ENCODE measurements around the gene FTSJ1. TPM values are rescaled to one million over a fixed set of nuclear protein-coding genes. Genes with fewer than 3 reads are reported as not detected.

FTSJ1 gene
- total and polyA plus RNA-seq, 2 donors (not counting 1 experiment from before 2014, with no cell fraction given), result 36.6 to 55.8 TPM

DNA sequence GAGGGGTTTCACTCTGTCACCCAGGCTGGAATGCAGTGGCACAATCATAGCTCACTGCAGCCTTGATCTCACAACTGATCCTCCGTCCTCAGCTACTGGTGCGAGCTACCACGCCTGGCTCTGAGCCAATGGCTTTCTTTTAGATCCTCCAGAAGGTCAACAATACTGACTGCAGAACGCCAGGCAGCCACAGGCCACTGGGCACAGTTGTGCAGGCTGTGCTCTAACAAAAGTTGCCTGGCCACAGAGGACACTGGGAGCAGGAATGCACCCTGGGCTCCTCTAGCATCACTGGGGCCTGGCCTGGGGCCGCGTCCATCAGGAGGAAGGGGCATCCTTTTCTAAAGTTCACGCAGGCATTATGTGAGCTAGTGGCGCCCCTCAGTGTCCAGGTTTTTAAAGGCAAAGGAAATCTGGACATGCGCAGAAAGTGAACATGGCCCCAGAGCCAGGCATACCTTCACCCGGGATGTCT lies 17.9 kb downstream of the FTSJ1 start:
- CTCF ChIA-PET, result interaction anchor here (2.9 kb wide), 1 partner anchor 662 kb away, joined by 17 read pairs; no protein-coding TSS in a partner anchor
- Histone ChIP-seq H3K79me2 (ENCODE audit: control insufficient read depth, insufficient read depth, low read length) (no peaks in the 10 kb centered on the region), H3K4me1 (ENCODE audit: control insufficient read depth in 2 of 2, insufficient read depth in 2 of 2, low read length in 2 of 2) (no peaks in the 10 kb centered on the region), H2AFZ (ENCODE audit: insufficient read depth, low read depth, low read length, poor library complexity, severe bottlenecking) (no peak overlapping the region), H3K36me3 (replicated peaks in 1 of 2; ENCODE audit: control extremely low read depth in 1 of 2, control insufficient read depth in 1 of 2, extremely low read depth in 1 of 2, insufficient read depth in 2 of 2, low read length in 1 of 2) (no peaks in the 10 kb centered on the region), H4K20me1 (ENCODE audit: control insufficient read depth, insufficient read depth, low read length, poor library complexity, severe bottlenecking) (no peaks in the 10 kb centered on the region), H3K4me2 (replicated peaks; ENCODE audit: low read depth, low read length, poor library complexity, severe bottlenecking) (no peak overlapping the region), H3K27me3 (replicated peaks in 1 of 4; ENCODE audit: control extremely low read depth in 1 of 4, control insufficient read depth in 3 of 4, insufficient read depth in 4 of 4, low read length in 3 of 4) (peaks cover 0 to 2% (median 0%) of the 10 kb centered on the region in 4 experiments), H3K9me3 (ENCODE audit: control extremely low read depth in 1 of 3, control insufficient read depth in 2 of 3, insufficient read depth in 1 of 3, low read length in 2 of 3) (no peaks in the 10 kb centered on the region), H3K27ac (ENCODE audit: low read length in 2 of 2) (no peak overlapping the region), H3K9ac (ENCODE audit: low read length) (no peak overlapping the region), H3K4me3 (ENCODE audit: control extremely low read depth in 1 of 5, extremely low read depth in 1 of 5, insufficient read depth in 1 of 5, low read depth in 2 of 5, low read length in 4 of 5) (no peak overlapping the region)
- DNase-seq, result no peak
- no peak for ATAC-seq (ENCODE audit: low read depth)
- Mint-ChIP-seq H3K4me1 (no peaks in the 10 kb centered on the region), H3K9me3 (ENCODE audit: insufficient read depth) (no peaks in the 10 kb centered on the region), H3K27me3 (peaks cover 4% of the 10 kb centered on the region), H3K27ac (no peak overlapping the region), H3K4me3 (no peak overlapping the region)
- POLR2A ChIA-PET, result no interaction called here
- TF ChIP-seq, protein P1, sequence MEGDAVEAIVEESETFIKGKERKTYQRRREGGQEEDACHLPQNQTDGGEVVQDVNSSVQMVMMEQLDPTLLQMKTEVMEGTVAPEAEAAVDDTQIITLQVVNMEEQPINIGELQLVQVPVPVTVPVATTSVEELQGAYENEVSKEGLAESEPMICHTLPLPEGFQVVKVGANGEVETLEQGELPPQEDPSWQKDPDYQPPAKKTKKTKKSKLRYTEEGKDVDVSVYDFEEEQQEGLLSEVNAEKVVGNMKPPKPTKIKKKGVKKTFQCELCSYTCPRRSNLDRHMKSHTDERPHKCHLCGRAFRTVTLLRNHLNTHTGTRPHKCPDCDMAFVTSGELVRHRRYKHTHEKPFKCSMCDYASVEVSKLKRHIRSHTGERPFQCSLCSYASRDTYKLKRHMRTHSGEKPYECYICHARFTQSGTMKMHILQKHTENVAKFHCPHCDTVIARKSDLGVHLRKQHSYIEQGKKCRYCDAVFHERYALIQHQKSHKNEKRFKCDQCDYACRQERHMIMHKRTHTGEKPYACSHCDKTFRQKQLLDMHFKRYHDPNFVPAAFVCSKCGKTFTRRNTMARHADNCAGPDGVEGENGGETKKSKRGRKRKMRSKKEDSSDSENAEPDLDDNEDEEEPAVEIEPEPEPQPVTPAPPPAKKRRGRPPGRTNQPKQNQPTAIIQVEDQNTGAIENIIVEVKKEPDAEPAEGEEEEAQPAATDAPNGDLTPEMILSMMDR (IDR thresholded peaks at IDR 0.05), result no peak
- no peak for TF ChIP-seq EZH2 (IDR thresholded peaks at IDR 0.05; ENCODE audit: borderline replicate concordance, insufficient read depth, low read depth, low read length, poor library complexity, severe bottlenecking)
- intact Hi-C loops (cut with micrococcal nuclease), result no loop called here
- WGBS (ENCODE audit: insufficient coverage), result 75% methylated on average over 7 of the region's 10 CpGs

DNA sequence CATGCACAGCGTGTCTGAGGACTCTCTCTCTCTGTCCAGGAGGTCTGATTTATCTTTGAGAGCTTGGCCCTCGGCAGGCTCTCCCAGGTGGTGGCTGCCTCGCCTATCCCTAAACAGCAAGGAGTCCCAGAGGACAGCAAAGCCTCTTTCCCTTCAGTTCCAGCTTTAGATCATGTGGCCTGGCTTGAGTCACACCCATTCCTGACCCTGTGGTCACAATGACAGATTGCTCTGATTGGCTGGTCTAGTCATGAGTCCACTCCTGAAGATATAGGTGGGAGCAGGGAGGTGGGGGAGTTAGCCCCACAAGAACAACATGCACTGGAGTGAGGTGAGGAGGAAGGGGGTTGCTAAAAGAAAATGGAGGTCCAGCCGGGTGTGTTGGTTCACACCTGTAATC lies 20.7 kb downstream of the FTSJ1 start:
- no peak overlapping the region for H3K4me3 Mint-ChIP-seq
- Histone ChIP-seq H3K4me3 (ENCODE audit: control extremely low read depth in 1 of 5, extremely low read depth in 1 of 5, insufficient read depth in 1 of 5, low read depth in 2 of 5, low read length in 4 of 5) (no peak overlapping the region), H3K4me1 (ENCODE audit: control insufficient read depth in 2 of 2, insufficient read depth in 2 of 2, low read length in 2 of 2) (no peaks in the 10 kb centered on the region), H3K9me3 (ENCODE audit: control extremely low read depth in 1 of 3, control insufficient read depth in 2 of 3, insufficient read depth in 1 of 3, low read length in 2 of 3) (no peaks in the 10 kb centered on the region), H3K4me2 (replicated peaks; ENCODE audit: low read depth, low read length, poor library complexity, severe bottlenecking) (no peak overlapping the region), H3K79me2 (ENCODE audit: control insufficient read depth, insufficient read depth, low read length) (no peaks in the 10 kb centered on the region), H3K9ac (ENCODE audit: low read length) (no peak overlapping the region), H3K36me3 (replicated peaks in 1 of 2; ENCODE audit: control extremely low read depth in 1 of 2, control insufficient read depth in 1 of 2, extremely low read depth in 1 of 2, insufficient read depth in 2 of 2, low read length in 1 of 2) (no peaks in the 10 kb centered on the region), H3K27me3 (replicated peaks in 1 of 4; ENCODE audit: control extremely low read depth in 1 of 4, control insufficient read depth in 3 of 4, insufficient read depth in 4 of 4, low read length in 3 of 4) (peaks cover 0 to 2% (median 0%) of the 10 kb centered on the region in 4 experiments), H3K27ac (ENCODE audit: low read length in 2 of 2) (no peak overlapping the region), H2AFZ (ENCODE audit: insufficient read depth, low read depth, low read length, poor library complexity, severe bottlenecking) (no peak overlapping the region), H4K20me1 (ENCODE audit: control insufficient read depth, insufficient read depth, low read length, poor library complexity, severe bottlenecking) (no peaks in the 10 kb centered on the region)
- CTCF ChIA-PET, result no interaction called here
- POLR2A ChIA-PET, result no interaction called here
- TF ChIP-seq, protein P1 (IDR thresholded peaks at IDR 0.05), result no peak
- no peak for TF ChIP-seq EZH2 (IDR thresholded peaks at IDR 0.05; ENCODE audit: borderline replicate concordance, insufficient read depth, low read depth, low read length, poor library complexity, severe bottlenecking)
- 100% methylated on average over 1 of the region's 4 CpGs for WGBS (ENCODE audit: insufficient coverage)
- H3K4me1 Mint-ChIP-seq, result no peaks in the 10 kb centered on the region
- DNase-seq (no peak), ATAC-seq (ENCODE audit: low read depth) (no peak)
- no peak overlapping the region for H3K27ac Mint-ChIP-seq
- H3K9me3 Mint-ChIP-seq (ENCODE audit: insufficient read depth), result no peaks in the 10 kb centered on the region
- peaks cover 4% of the 10 kb centered on the region for H3K27me3 Mint-ChIP-seq
- intact Hi-C loops (cut with micrococcal nuclease), result no loop called here

Data from B cell (primary cell).